ENCODE measurements around the gene DTX4. TPM values are rescaled to one million over a fixed set of nuclear protein-coding genes. Genes with fewer than 3 reads are reported as not detected.

Gene DTX4
- polyA plus RNA-seq, 1 donor from 2014 or later = 31.4 TPM

- no peaks in the 10 kb centered on the region for H3K27me3 ChIP-seq (ENCODE audit: insufficient read depth, low read depth, low read length)
- peaks cover 53% of the 10 kb centered on the region for H3K79me2 ChIP-seq (replicated peaks; ENCODE audit: insufficient read depth, low read length)
- H3K4me2 ChIP-seq (ENCODE audit: low read length) = no peak overlapping the region
- H3K9me3 ChIP-seq (ENCODE audit: low read length) = no peaks in the 10 kb centered on the region
- no peaks in the 10 kb centered on the region for H3K9me2 ChIP-seq (ENCODE audit: insufficient read depth, low read length)
- no peak overlapping the region for H3K9ac ChIP-seq (ENCODE audit: low read length)
- H4K20me1 ChIP-seq (ENCODE audit: insufficient read depth) = no peaks in the 10 kb centered on the region
- peaks cover 5% of the 10 kb centered on the region for H3F3A ChIP-seq (ENCODE audit: insufficient read depth, low read length, poor library complexity, severe bottlenecking)
- H2AFZ ChIP-seq (ENCODE audit: low read depth, low read length) = no peak overlapping the region
- H3K4me3 ChIP-seq (ENCODE audit: low read length) = no peak overlapping the region
- no peak overlapping the region for H3K27ac ChIP-seq (ENCODE audit: low read length)
- TF ChIP-seq RAD21 (conservative IDR thresholded peaks at IDR 0.05) (no peak), REST (IDR thresholded peaks at IDR 0.05; ENCODE audit: borderline replicate concordance) (no peak), SMC3 (conservative IDR thresholded peaks at IDR 0.05; ENCODE audit: poor library complexity) (no peak), CTCF (IDR thresholded peaks at IDR 0.05; ENCODE audit: poor library complexity, severe bottlenecking) (no peak), EZH2 (IDR thresholded peaks at IDR 0.05; ENCODE audit: borderline replicate concordance, insufficient read depth, low read length, poor library complexity, severe bottlenecking) (no peak)
- peaks cover 7% of the 10 kb centered on the region for H3K36me3 ChIP-seq (ENCODE audit: insufficient read depth, low read length)
Measured at GRCh38 chr11:59179121-59179520, 7.2 kb downstream of the DTX4 start.

GRCh38 chr11:59180168-59180776 lies 8.3 kb downstream of the DTX4 start:
- Histone ChIP-seq H3K4me3 (ENCODE audit: low read length) (no peak overlapping the region), H3K9me2 (ENCODE audit: insufficient read depth, low read length) (no peaks in the 10 kb centered on the region), H3K36me3 (ENCODE audit: insufficient read depth, low read length) (peaks cover 7% of the 10 kb centered on the region), H3K4me2 (ENCODE audit: low read length) (no peak overlapping the region), H3K9me3 (ENCODE audit: low read length) (no peaks in the 10 kb centered on the region), H4K20me1 (ENCODE audit: insufficient read depth) (no peaks in the 10 kb centered on the region), H3F3A (ENCODE audit: insufficient read depth, low read length, poor library complexity, severe bottlenecking) (peaks cover 4% of the 10 kb centered on the region), H3K27ac (ENCODE audit: low read length) (no peak overlapping the region), H3K9ac (ENCODE audit: low read length) (no peak overlapping the region), H3K79me2 (replicated peaks; ENCODE audit: insufficient read depth, low read length) (peaks cover 42% of the 10 kb centered on the region), H3K27me3 (ENCODE audit: insufficient read depth, low read depth, low read length) (no peaks in the 10 kb centered on the region), H2AFZ (ENCODE audit: low read depth, low read length) (no peak overlapping the region)
- TF ChIP-seq SMC3 (conservative IDR thresholded peaks at IDR 0.05; ENCODE audit: poor library complexity) (no peak), EZH2 (IDR thresholded peaks at IDR 0.05; ENCODE audit: borderline replicate concordance, insufficient read depth, low read length, poor library complexity, severe bottlenecking) (no peak), CTCF (IDR thresholded peaks at IDR 0.05; ENCODE audit: poor library complexity, severe bottlenecking) (no peak), POLR2AphosphoS5 (IDR thresholded peaks at IDR 0.05) (no peak), EP300 (conservative IDR thresholded peaks at IDR 0.05; ENCODE audit: poor library complexity, severe bottlenecking) (no peak), REST (IDR thresholded peaks at IDR 0.05; ENCODE audit: borderline replicate concordance) (no peak), MXI1 (conservative IDR thresholded peaks at IDR 0.05; ENCODE audit: poor library complexity, severe bottlenecking) (no peak), RAD21 (conservative IDR thresholded peaks at IDR 0.05) (no peak), TAF1 (IDR thresholded peaks at IDR 0.05; ENCODE audit: low read depth) (no peak)
